H9 (cell line): ENCODE data around the gene EHD4. TPM values are rescaled to one million over a fixed set of nuclear protein-coding genes. Genes with fewer than 3 reads are reported as not detected.

Source experiments
- DNase-seq: peaks from one replicate; pipeline ENCODE4 v3.0.0-alpha.2; 2017
- H2AFZ ChIP-seq: one replicate; pipeline ENCODE4 v1.6.1; 2013; ENCODE audit warnings: mild to moderate bottlenecking, low read length, control low read depth, moderate library complexity
- H2AK5ac ChIP-seq: 2 replicates; pipeline ENCODE4 v1.6.1; 2013; ENCODE audit warnings: low read length, control low read depth, mixed read lengths; ENCODE audit not compliant: insufficient read length
- H2BK120ac ChIP-seq: one replicate; pipeline ENCODE4 v1.6.1; 2013; ENCODE audit warnings: low read depth, mild to moderate bottlenecking, low read length, control low read depth, inconsistent platforms; ENCODE audit not compliant: poor library complexity, severe bottlenecking
- H2BK12ac ChIP-seq: 2 replicates; pipeline ENCODE4 v1.6.1; 2013; ENCODE audit warnings: low read length, control low read depth, mixed read lengths, low read depth; ENCODE audit not compliant: insufficient read length
- H2BK15ac ChIP-seq: 2 replicates; pipeline ENCODE4 v1.6.1; 2013; ENCODE audit warnings: low read depth, low read length, control low read depth
- H2BK20ac ChIP-seq: one replicate; pipeline ENCODE4 v1.6.1; 2013; ENCODE audit warnings: low read depth, mild to moderate bottlenecking, low read length, control low read depth, inconsistent platforms; ENCODE audit not compliant: poor library complexity, severe bottlenecking
- H2BK5ac ChIP-seq: 2 replicates; pipeline ENCODE4 v1.6.1; 2013; ENCODE audit warnings: low read length, control low read depth, mixed read lengths; ENCODE audit not compliant: insufficient read length
- H3K14ac ChIP-seq: 2 replicates; pipeline ENCODE4 v1.6.1; 2013; ENCODE audit warnings: low read length, control low read depth; ENCODE audit not compliant: insufficient read depth
- H3K18ac ChIP-seq: 2 replicates; pipeline ENCODE4 v1.6.1; 2013; ENCODE audit warnings: low read depth, mild to moderate bottlenecking, mixed read lengths, low read length, control low read depth; ENCODE audit not compliant: insufficient read length
- H3K23ac ChIP-seq: 2 replicates; pipeline ENCODE4 v1.6.1; 2013; ENCODE audit warnings: low read length, control low read depth, mixed read lengths, low read depth; ENCODE audit not compliant: insufficient read length
- H3K23me2 ChIP-seq: 2 replicates; pipeline ENCODE4 v1.6.1; 2013; ENCODE audit warnings: low read depth, mild to moderate bottlenecking, mixed read lengths, low read length, control low read depth; ENCODE audit not compliant: insufficient read length, poor library complexity, severe bottlenecking
- H3K27ac ChIP-seq: 2 replicates; pipeline ENCODE4 v1.5.1; 2013; ENCODE audit warnings: low read length, control low read depth, mixed read lengths, low read depth; ENCODE audit not compliant: insufficient read length
- H3K27me3 ChIP-seq: 2 replicates; pipeline ENCODE4 v1.6.1; 2013; ENCODE audit warnings: low read length, control low read depth, inconsistent platforms; ENCODE audit not compliant: insufficient read depth
- H3K4ac ChIP-seq: 2 replicates; pipeline ENCODE4 v1.6.1; 2013; ENCODE audit warnings: low read depth, mild to moderate bottlenecking, control low read depth, inconsistent platforms, low read length, moderate library complexity
- H3K4me1 ChIP-seq: 2 replicates; pipeline ENCODE4 v1.6.1; 2013; ENCODE audit warnings: low read length, control low read depth, inconsistent platforms; ENCODE audit not compliant: insufficient read depth
- H3K4me2 ChIP-seq: 2 replicates; pipeline ENCODE4 v1.6.1; 2013; ENCODE audit warnings: low read length, control low read depth, mixed read lengths; ENCODE audit not compliant: insufficient read length, insufficient read depth
- H3K56ac ChIP-seq: 2 replicates; pipeline ENCODE4 v1.6.1; 2013; ENCODE audit warnings: low read depth, mild to moderate bottlenecking, mixed read lengths, low read length, control low read depth; ENCODE audit not compliant: insufficient read length
- H3K79me1 ChIP-seq: 2 replicates; pipeline ENCODE4 v1.6.1; 2013; ENCODE audit warnings: low read depth, mild to moderate bottlenecking, moderate library complexity, low read length, control low read depth, inconsistent platforms; ENCODE audit not compliant: insufficient read depth, poor library complexity, severe bottlenecking
- H3K79me2 ChIP-seq: 2 replicates; pipeline ENCODE4 v1.6.1; 2013; ENCODE audit warnings: low read length, control low read depth, inconsistent platforms; ENCODE audit not compliant: insufficient read depth
- H3K9ac ChIP-seq: 2 replicates; pipeline ENCODE4 v1.6.1; 2013; ENCODE audit warnings: low read length, control low read depth, mixed read lengths; ENCODE audit not compliant: insufficient read length; ENCODE audit errors: extremely low read depth
- H3K9me3 ChIP-seq: one replicate; pipeline ENCODE4 v1.6.1; 2013; ENCODE audit warnings: low read depth, low read length, inconsistent platforms; ENCODE audit not compliant: control insufficient read depth
- H3T11ph ChIP-seq: one replicate; pipeline ENCODE4 v1.6.1; 2013; ENCODE audit warnings: mild to moderate bottlenecking, low read length, control low read depth, inconsistent platforms
- H4K20me1 ChIP-seq: one replicate; pipeline ENCODE4 v1.6.1; 2013; ENCODE audit not compliant: control insufficient read depth, insufficient read length, insufficient read depth
- H4K5ac ChIP-seq: 2 replicates; pipeline ENCODE4 v1.6.1; 2013; ENCODE audit warnings: low read depth, mild to moderate bottlenecking, mixed read lengths, low read length, control low read depth; ENCODE audit not compliant: insufficient read length
- H4K8ac ChIP-seq: replicated peaks from 2 replicates; pipeline ENCODE4 v1.6.1; 2013; ENCODE audit warnings: low read length, control low read depth, mixed read lengths, low read depth; ENCODE audit not compliant: insufficient read length
- H4K91ac ChIP-seq: 2 replicates; pipeline ENCODE4 v1.6.1; 2013; ENCODE audit warnings: low read depth, mild to moderate bottlenecking, moderate library complexity, mixed read lengths, low read length, control low read depth; ENCODE audit not compliant: insufficient read length
- H3K27ac Mint-ChIP-seq, 3 experiments: 2 replicates in 2 of 3; 3 replicates in 1 of 3; pipeline ENCODE4 v1.8.0; 2020 to 2021; ENCODE audit warnings: mixed read lengths in 3 of 3, mild to moderate bottlenecking in 1 of 3, moderate library complexity in 1 of 3
- H3K27me3 Mint-ChIP-seq: 2 replicates; pipeline ENCODE4 v1.8.0; 2021; ENCODE audit warnings: low read depth, mild to moderate bottlenecking, moderate library complexity, mixed read lengths
- H3K36me3 Mint-ChIP-seq, 3 experiments: 2 replicates in 2 of 3; 3 replicates in 1 of 3; pipeline ENCODE4 v1.8.0; 2020 to 2021; ENCODE audit warnings: low read depth in 3 of 3, mixed read lengths in 3 of 3; ENCODE audit not compliant: insufficient read depth in 1 of 3
- H3K4me1 Mint-ChIP-seq, 2 experiments: 2 replicates each; pipeline ENCODE4 v1.8.0; 2020; ENCODE audit warnings: mixed read lengths in 2 of 2
- H3K4me3 Mint-ChIP-seq, 2 experiments: 2 replicates in 1 of 2; 3 replicates in 1 of 2; pipeline ENCODE4 v1.8.0; 2020 to 2021; ENCODE audit warnings: mild to moderate bottlenecking in 2 of 2, mixed read lengths in 2 of 2, moderate library complexity in 1 of 2
- H3K9me3 Mint-ChIP-seq, 2 experiments: 2 replicates in 1 of 2; 3 replicates in 1 of 2; pipeline ENCODE4 v1.8.0; 2020; ENCODE audit warnings: mild to moderate bottlenecking in 2 of 2, mixed read lengths in 2 of 2, moderate library complexity in 1 of 2
- WGBS: extraction: QIAGEN DNeasy Blood & Tissue Kit; methylation state at CpG from one replicate; pipeline ENCODE4 v1.1.7; 2013; ENCODE audit warnings: missing lambda C conversion rate, low lambda C conversion rate, mixed read lengths; ENCODE audit not compliant: insufficient read length; ENCODE audit errors: extremely low coverage; 5-methylcytosine and 5-hydroxymethylcytosine counted together
- total RNA-seq: library from RNA; stranded (reverse); gene quantifications from 2 replicates; pipeline ENCODE4 v1.2.1, GENCODE V29; 2021
- TF ChIP-seq, protein P1 (sequence below): fragments of 200-600 bp; sonication (generic); conservative IDR thresholded peaks from 3 replicates; pipeline ENCODE4 v1.8.0; 2021; ENCODE audit warnings: antibody characterized with exemption, mild to moderate bottlenecking

Gene EHD4
- total RNA-seq, 1 experiment from 2014 or later: 22.9 TPM

DNA sequence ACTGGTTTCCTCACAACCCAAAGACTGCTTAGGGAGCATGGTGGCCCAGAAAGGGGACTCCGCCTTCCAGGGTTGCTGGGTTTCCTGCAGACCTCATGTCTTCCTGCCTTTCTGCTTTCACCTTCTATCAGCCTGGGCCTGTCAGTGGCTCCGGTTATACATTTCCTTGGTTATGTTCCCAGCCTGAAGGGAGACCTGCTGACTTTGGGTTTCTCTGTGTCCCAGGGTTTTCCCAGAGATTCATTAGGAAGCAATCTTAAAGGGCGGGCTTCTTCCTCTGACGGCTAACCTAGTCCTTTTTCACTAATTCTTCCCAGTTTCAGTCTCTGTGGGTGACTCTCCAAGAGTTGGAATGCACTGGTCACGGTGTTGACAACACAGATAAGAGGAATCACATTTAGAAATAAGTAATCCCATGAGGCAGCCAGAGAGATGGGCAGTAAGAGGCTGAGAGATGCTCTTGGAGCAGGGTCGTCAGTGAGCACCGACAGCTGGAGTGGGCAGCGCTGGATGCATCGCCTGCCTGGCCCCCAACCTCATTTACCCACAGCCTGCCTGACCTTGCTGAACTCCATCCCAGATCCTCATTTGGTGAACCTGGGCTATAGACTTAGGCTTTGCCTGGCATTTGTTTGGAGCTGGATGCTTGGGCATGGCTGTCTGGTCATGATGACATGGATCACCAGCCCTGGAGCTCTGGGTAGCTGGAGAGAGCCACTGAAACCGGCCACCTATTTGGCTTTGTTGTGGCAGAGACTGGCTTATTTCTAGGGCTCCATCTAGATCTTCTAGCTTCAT lies 10.0 kb upstream of the EHD4 start:
- Histone ChIP-seq H4K8ac (no peak overlapping the region), H3K9ac (no peak overlapping the region), H2BK120ac (no peak overlapping the region), H2BK15ac (no peak overlapping the region), H3K4ac (no peak overlapping the region), H3K27me3 (no peaks in the 10 kb centered on the region), H3K9me3 (no peaks in the 10 kb centered on the region), H3K79me1 (no peaks in the 10 kb centered on the region), H3T11ph (no peak overlapping the region), H3K56ac (no peak overlapping the region), H3K14ac (no peak overlapping the region; the same call in 1 of the 2 replicates), H3K23me2 (no peaks in the 10 kb centered on the region), H2AFZ (no peak overlapping the region), H2BK5ac (no peak overlapping the region), H4K91ac (no peak overlapping the region), H3K23ac (no peak overlapping the region), H3K27ac (no peak overlapping the region), H3K79me2 (no peaks in the 10 kb centered on the region), H2AK5ac (no peak overlapping the region), H2BK12ac (no peak overlapping the region), H3K4me1 (peaks cover 4% of the 10 kb centered on the region; the same call in 1 of the 2 replicates), H4K20me1 (no peaks in the 10 kb centered on the region), H2BK20ac (no peak overlapping the region), H4K5ac (no peak overlapping the region), H3K4me2 (no peak overlapping the region), H3K18ac (no peak overlapping the region)
- Mint-ChIP-seq H3K9me3 (no peaks in the 10 kb centered on the region), H3K27me3 (no peaks in the 10 kb centered on the region; the same call in none of the 2 replicates), H3K36me3 (no peaks in the 10 kb centered on the region; a peak in 1 of 7 replicates), H3K27ac (no peak overlapping the region), H3K4me1 (peaks cover 17% of the 10 kb centered on the region in 2 experiments), H3K4me3 (no peak overlapping the region)
- WGBS: no CpG with 5 or more reads among the region's 10 CpGs
- TF ChIP-seq, protein P1, sequence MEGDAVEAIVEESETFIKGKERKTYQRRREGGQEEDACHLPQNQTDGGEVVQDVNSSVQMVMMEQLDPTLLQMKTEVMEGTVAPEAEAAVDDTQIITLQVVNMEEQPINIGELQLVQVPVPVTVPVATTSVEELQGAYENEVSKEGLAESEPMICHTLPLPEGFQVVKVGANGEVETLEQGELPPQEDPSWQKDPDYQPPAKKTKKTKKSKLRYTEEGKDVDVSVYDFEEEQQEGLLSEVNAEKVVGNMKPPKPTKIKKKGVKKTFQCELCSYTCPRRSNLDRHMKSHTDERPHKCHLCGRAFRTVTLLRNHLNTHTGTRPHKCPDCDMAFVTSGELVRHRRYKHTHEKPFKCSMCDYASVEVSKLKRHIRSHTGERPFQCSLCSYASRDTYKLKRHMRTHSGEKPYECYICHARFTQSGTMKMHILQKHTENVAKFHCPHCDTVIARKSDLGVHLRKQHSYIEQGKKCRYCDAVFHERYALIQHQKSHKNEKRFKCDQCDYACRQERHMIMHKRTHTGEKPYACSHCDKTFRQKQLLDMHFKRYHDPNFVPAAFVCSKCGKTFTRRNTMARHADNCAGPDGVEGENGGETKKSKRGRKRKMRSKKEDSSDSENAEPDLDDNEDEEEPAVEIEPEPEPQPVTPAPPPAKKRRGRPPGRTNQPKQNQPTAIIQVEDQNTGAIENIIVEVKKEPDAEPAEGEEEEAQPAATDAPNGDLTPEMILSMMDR: no peak
- no peak for DNase-seq
